Measurements from ENCODE around the gene TXN. TPM values are rescaled to one million over a fixed set of nuclear protein-coding genes. Genes with fewer than 3 reads are reported as not detected.
"Not testable (repeated sequence)": the region's sequence is repeated elsewhere in the genome, so short reads cannot be mapped to it uniquely, and the experiment has no call there.

TXN gene
- total and polyA plus RNA-seq, 2 experiments from 2014 or later, result 223 to 952 TPM

DNA sequence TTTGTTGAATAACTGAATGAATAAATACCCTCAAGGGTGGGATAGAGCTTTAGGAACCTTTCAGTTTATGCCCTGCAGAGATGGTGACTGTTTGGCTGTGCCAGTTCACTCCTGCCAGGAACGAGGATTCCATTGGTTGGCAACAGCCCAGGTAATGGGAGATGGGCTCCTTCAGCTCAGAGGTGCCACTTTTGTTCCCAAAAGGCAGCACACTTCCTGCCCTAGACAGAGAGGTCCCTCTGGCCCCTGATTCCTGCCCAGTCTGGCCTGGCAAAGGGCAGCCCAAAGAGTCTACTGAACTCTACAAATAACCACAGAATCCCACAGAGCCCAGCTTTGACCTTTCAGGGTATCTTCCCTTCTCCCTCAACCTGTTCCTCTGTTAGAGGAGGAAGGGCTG, 49.9 kb downstream of the TXN start:
- H3K79me2 ChIP-seq (ENCODE audit: insufficient read depth), result no peaks in the 10 kb centered on the region
- WGBS, 2 experiments (ENCODE audit: low coverage in 1 of 2, low lambda C conversion rate in 2 of 2, missing lambda C conversion rate in 2 of 2), result 21 to 41% methylated on average over 1 of the region's 1 CpG
- H3F3A ChIP-seq (ENCODE audit: insufficient read depth), result no peaks in the 10 kb centered on the region
- no peaks in the 10 kb centered on the region for H4K20me1 ChIP-seq (ENCODE audit: insufficient read depth)
- no peak overlapping the region for H3K27ac ChIP-seq
- TF ChIP-seq EZH2phosphoT487 (IDR thresholded peaks at IDR 0.05; ENCODE audit: insufficient read depth, low read depth) (no peak), EZH2 (IDR thresholded peaks at IDR 0.05; ENCODE audit: insufficient read depth, poor library complexity, severe bottlenecking) (no peak)
- H3K9ac ChIP-seq, result no peak overlapping the region
- DNase-seq, result no peak
- no peaks in the 10 kb centered on the region for H3K9me2 ChIP-seq (ENCODE audit: insufficient read depth)
- H3K27me3 ChIP-seq (replicated peaks; ENCODE audit: insufficient read depth), result no peaks in the 10 kb centered on the region; the same call in 1 of the 2 replicates
- H3K4me1 ChIP-seq (ENCODE audit: insufficient read depth), result no peaks in the 10 kb centered on the region
- H3K36me3 ChIP-seq (ENCODE audit: low read depth), result no peaks in the 10 kb centered on the region
- H3K4me2 ChIP-seq (ENCODE audit: unreplicated experiment), result no peak overlapping the region
- no peak overlapping the region for H2AFZ ChIP-seq
- H3K9me3 ChIP-seq (ENCODE audit: low read depth), result no peaks in the 10 kb centered on the region
- H3K4me3 ChIP-seq, result no peak overlapping the region
- in situ Hi-C loops (cut with MboI), result loop anchor here (25.0 kb wide), 1 partner anchor 619 kb away; no protein-coding TSS in a partner anchor

DNA sequence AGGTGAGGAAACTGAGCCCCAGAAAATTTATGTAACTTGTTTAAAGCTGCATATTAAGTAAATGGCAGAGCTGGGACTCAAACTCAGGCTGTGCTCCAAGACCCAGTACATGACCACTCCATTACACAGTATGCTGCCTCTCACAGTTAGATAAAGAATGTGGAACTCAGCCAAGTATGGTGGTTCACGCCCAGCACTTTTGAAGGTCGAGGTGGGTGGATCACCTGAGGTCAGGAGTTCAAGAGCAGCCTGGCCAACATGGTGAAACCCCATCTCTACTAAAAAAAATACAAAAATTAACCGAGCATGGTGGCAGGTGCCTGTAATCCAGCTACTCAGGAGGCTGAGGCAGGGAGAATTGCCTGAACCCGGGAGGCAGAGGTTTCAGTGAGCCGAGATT, 50.7 kb downstream of the TXN start:
- H3K9me2 ChIP-seq (ENCODE audit: insufficient read depth); DNase-seq; H3F3A ChIP-seq (ENCODE audit: insufficient read depth); H3K27me3 ChIP-seq (replicated peaks; ENCODE audit: insufficient read depth); H3K4me1 ChIP-seq (ENCODE audit: insufficient read depth); H4K20me1 ChIP-seq (ENCODE audit: insufficient read depth); H3K36me3 ChIP-seq (ENCODE audit: low read depth); H3K4me3 ChIP-seq; H3K9me3 ChIP-seq (ENCODE audit: low read depth); H3K4me2 ChIP-seq (ENCODE audit: unreplicated experiment); H3K79me2 ChIP-seq (ENCODE audit: insufficient read depth); H2AFZ ChIP-seq; H3K9ac ChIP-seq; H3K27ac ChIP-seq: not testable (repeated sequence)
- WGBS, 2 experiments (ENCODE audit: low coverage in 1 of 2, low lambda C conversion rate in 2 of 2, missing lambda C conversion rate in 2 of 2), result 60 to 69% methylated on average over 5 of the region's 5 CpGs
- in situ Hi-C loops (cut with MboI), result loop anchor here (25.0 kb wide), 1 partner anchor 618 kb away; no protein-coding TSS in a partner anchor

DNA sequence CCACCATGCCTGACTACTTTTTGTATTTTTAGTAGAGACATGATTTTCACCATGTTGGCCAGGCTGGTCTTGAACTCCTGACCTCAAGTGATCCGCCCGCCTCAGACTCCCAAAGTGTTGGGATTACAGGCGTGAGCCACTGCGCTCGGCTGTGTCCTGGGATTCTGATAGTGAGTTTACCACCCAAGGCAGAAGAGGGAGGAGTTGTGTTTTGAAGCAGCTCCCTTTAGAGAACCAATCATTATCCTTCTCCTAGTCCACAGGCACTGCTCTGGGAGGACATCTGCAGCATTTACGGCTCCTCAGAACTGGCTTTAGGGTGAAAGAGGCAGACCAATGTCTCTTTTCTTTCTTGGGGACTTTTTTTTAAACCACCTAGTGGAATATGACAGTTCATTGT, 54.1 kb downstream of the TXN start:
- H3K27ac ChIP-seq, result no peak overlapping the region

DNA sequence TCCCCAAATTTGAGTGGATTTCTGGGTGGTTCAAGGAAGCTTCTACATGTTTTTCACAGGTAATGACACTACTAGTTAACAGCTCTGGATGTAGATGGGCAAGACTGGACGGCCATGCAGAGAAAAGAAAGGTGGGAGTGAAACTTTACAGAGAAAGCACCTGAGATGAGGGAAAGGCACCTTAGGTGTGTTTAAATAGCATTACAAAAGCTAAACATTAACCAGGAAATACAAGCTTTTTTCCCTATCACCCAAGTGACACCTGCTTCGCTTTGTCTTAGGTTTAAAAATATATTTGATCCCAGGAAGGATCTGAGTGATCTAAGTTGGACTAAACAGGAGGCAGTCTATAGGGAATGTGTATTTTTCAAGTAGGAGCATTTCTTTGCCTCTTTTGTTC, 56.7 kb downstream of the TXN start:
- H3K79me2 ChIP-seq (ENCODE audit: insufficient read depth), result no peaks in the 10 kb centered on the region
- 95 to 98% methylated on average over 2 of the region's 2 CpGs for WGBS, 2 experiments (ENCODE audit: low coverage in 1 of 2, low lambda C conversion rate in 2 of 2, missing lambda C conversion rate in 2 of 2)
- in situ Hi-C loops (cut with MboI), result loop anchor here (25.0 kb wide), 1 partner anchor 612 kb away; no protein-coding TSS in a partner anchor

More for the DNA sequence above, 54.1 kb downstream of the TXN start:
- Histone ChIP-seq H3K79me2 (ENCODE audit: insufficient read depth) (no peaks in the 10 kb centered on the region), H3K4me1 (ENCODE audit: insufficient read depth) (no peaks in the 10 kb centered on the region), H3K36me3 (ENCODE audit: low read depth) (no peaks in the 10 kb centered on the region), H3K9me2 (ENCODE audit: insufficient read depth) (no peaks in the 10 kb centered on the region), H2AFZ (no peak overlapping the region), H4K20me1 (ENCODE audit: insufficient read depth) (no peaks in the 10 kb centered on the region), H3K27me3 (replicated peaks; ENCODE audit: insufficient read depth) (no peaks in the 10 kb centered on the region; the same call in 1 of the 2 replicates), H3K4me3 (no peak overlapping the region), H3F3A (ENCODE audit: insufficient read depth) (no peaks in the 10 kb centered on the region), H3K9ac (no peak overlapping the region), H3K4me2 (ENCODE audit: unreplicated experiment) (no peak overlapping the region), H3K9me3 (ENCODE audit: low read depth) (no peaks in the 10 kb centered on the region)
- TF ChIP-seq EZH2phosphoT487 (IDR thresholded peaks at IDR 0.05; ENCODE audit: insufficient read depth, low read depth), result no peak
- no peak for TF ChIP-seq EZH2 (IDR thresholded peaks at IDR 0.05; ENCODE audit: insufficient read depth, poor library complexity, severe bottlenecking)
- in situ Hi-C loops (cut with MboI), result loop anchor here (25.0 kb wide), 1 partner anchor 615 kb away; no protein-coding TSS in a partner anchor
- WGBS, 2 experiments (ENCODE audit: low coverage in 1 of 2, low lambda C conversion rate in 2 of 2, missing lambda C conversion rate in 2 of 2), result 98 to 99% methylated on average over 6 of the region's 6 CpGs
- no peak for DNase-seq

DNA sequence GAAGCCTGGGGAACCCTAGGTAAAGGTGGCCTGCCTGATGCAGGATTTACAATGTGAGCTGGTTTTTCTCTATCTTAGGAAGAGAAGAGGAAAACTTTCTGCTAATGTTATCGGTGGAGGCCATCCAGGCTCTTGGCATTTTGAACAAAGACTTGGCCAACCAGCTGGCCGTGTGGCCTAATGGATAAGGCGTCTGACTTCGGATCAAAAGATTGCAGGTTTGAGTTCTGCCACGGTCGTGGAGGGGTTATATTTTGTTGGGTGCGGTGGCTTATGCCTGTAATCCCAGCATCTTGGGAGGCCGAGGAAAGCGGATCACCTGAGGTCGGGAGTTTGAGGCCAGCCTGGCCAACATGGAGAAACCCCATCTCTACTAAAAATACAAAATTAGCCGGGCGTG, 58.0 kb downstream of the TXN start:
- Histone ChIP-seq H3K4me1 (ENCODE audit: insufficient read depth) (peaks cover 10% of the 10 kb centered on the region), H3K9ac (no peak overlapping the region), H3F3A (ENCODE audit: insufficient read depth) (peaks cover 10% of the 10 kb centered on the region), H3K4me3 (no peak overlapping the region), H3K27me3 (replicated peaks; ENCODE audit: insufficient read depth) (no peaks in the 10 kb centered on the region), H3K36me3 (ENCODE audit: low read depth) (no peaks in the 10 kb centered on the region), H4K20me1 (ENCODE audit: insufficient read depth) (no peaks in the 10 kb centered on the region), H3K4me2 (ENCODE audit: unreplicated experiment) (no peak overlapping the region), H3K79me2 (ENCODE audit: insufficient read depth) (no peaks in the 10 kb centered on the region), H3K27ac (no peak overlapping the region), H3K9me2 (ENCODE audit: insufficient read depth) (no peaks in the 10 kb centered on the region), H3K9me3 (ENCODE audit: low read depth) (no peaks in the 10 kb centered on the region), H2AFZ (no peak overlapping the region)
- no peak for TF ChIP-seq EZH2phosphoT487 (IDR thresholded peaks at IDR 0.05; ENCODE audit: insufficient read depth, low read depth)
- TF ChIP-seq EZH2 (IDR thresholded peaks at IDR 0.05; ENCODE audit: insufficient read depth, poor library complexity, severe bottlenecking), result no peak
- DNase-seq, result no peak
- 92 to 95% methylated on average over 12 of the region's 12 CpGs for WGBS, 2 experiments (ENCODE audit: low coverage in 1 of 2, low lambda C conversion rate in 2 of 2, missing lambda C conversion rate in 2 of 2)
- in situ Hi-C loops (cut with MboI), result no loop called here

More for the DNA sequence above, 56.7 kb downstream of the TXN start:
- no peak overlapping the region for H3K4me2 ChIP-seq (ENCODE audit: unreplicated experiment)
- H3K36me3 ChIP-seq (ENCODE audit: low read depth), result no peaks in the 10 kb centered on the region
- no peak overlapping the region for H2AFZ ChIP-seq
- DNase-seq, result no peak
- H3K27ac ChIP-seq, result no peak overlapping the region
- H3K27me3 ChIP-seq (replicated peaks; ENCODE audit: insufficient read depth), result no peaks in the 10 kb centered on the region; the same call in 1 of the 2 replicates
- no peaks in the 10 kb centered on the region for H3K9me2 ChIP-seq (ENCODE audit: insufficient read depth)
- H3K4me1 ChIP-seq (ENCODE audit: insufficient read depth), result no peaks in the 10 kb centered on the region
- no peak overlapping the region for H3K4me3 ChIP-seq
- H3F3A ChIP-seq (ENCODE audit: insufficient read depth), result no peaks in the 10 kb centered on the region
- H3K9me3 ChIP-seq (ENCODE audit: low read depth), result no peaks in the 10 kb centered on the region
- H3K9ac ChIP-seq, result no peak overlapping the region
- no peaks in the 10 kb centered on the region for H4K20me1 ChIP-seq (ENCODE audit: insufficient read depth)
- TF ChIP-seq EZH2phosphoT487 (IDR thresholded peaks at IDR 0.05; ENCODE audit: insufficient read depth, low read depth) (no peak), EZH2 (IDR thresholded peaks at IDR 0.05; ENCODE audit: insufficient read depth, poor library complexity, severe bottlenecking) (no peak)

All from GM23248 (cell line).